K562 (cell line): ENCODE results near the gene C1QTNF5. TPM values are rescaled to one million over a fixed set of nuclear protein-coding genes. Genes with fewer than 3 reads are reported as not detected.

Experiments
- BRF2 ChIP-seq: IDR thresholded peaks from 3 replicates; pipeline ENCODE4 v1.6.1; 2011; ENCODE audit warnings: borderline replicate concordance, mild to moderate bottlenecking; ENCODE audit not compliant: insufficient read length, insufficient read depth
- CCAR2 ChIP-seq: fragments of 200-400 bp; formaldehyde crosslinking; IDR thresholded peaks from 2 replicates; pipeline ENCODE4 v1.6.1; 2017; ENCODE audit warnings: mild to moderate bottlenecking, low read depth, low read length
- CTCFL ChIP-seq: IDR thresholded peaks from 2 replicates; pipeline ENCODE4 v1.6.1; 2011; ENCODE audit warnings: borderline replicate concordance, low read depth, mild to moderate bottlenecking, moderate library complexity, low read length; ENCODE audit not compliant: insufficient read depth, poor library complexity, severe bottlenecking
- DLX4 ChIP-seq: fragments of 250-450 bp; sonication (Bioruptor Pico); IDR thresholded peaks from 2 replicates; pipeline ENCODE4 v1.6.1; 2021; ENCODE audit warnings: mild to moderate bottlenecking
- ERF ChIP-seq: fragments of 450-650 bp; formaldehyde crosslinking; IDR thresholded peaks from 2 replicates; pipeline ENCODE4 v1.4.0; 2020; ENCODE audit warnings: mild to moderate bottlenecking, mixed read lengths
- ETV5 ChIP-seq: sonication (generic); formaldehyde crosslinking; IDR thresholded peaks from 2 replicates; pipeline ENCODE4 v1.4.0; 2020; ENCODE audit warnings: low read depth, mild to moderate bottlenecking, missing genetic modification reagents
- KAT8 ChIP-seq: fragments of 450-650 bp; IDR thresholded peaks from 2 replicates; pipeline ENCODE4 v1.6.1; 2016; ENCODE audit warnings: low read depth, mild to moderate bottlenecking
- MCM7 ChIP-seq, 2 experiments: fragments of 450-650 bp; IDR thresholded peaks; 2 replicates each; pipeline ENCODE4 v1.6.1; 2016 to 2018
- NELFE ChIP-seq: IDR thresholded peaks from 2 replicates; pipeline ENCODE4 v1.6.1; 2011; ENCODE audit warnings: mild to moderate bottlenecking; ENCODE audit not compliant: insufficient read depth, insufficient read length
- PHB2 ChIP-seq: fragments of 450-650 bp; IDR thresholded peaks from 2 replicates; pipeline ENCODE4 v1.6.1; 2017; ENCODE audit warnings: low read depth
- RBBP5 ChIP-seq: fragments of 200-600 bp; sonication (generic); IDR thresholded peaks from 2 replicates; pipeline ENCODE4 v1.6.1; 2012; ENCODE audit warnings: borderline replicate concordance, mild to moderate bottlenecking, low read length, control low read depth, inconsistent platforms; ENCODE audit not compliant: insufficient read depth, poor library complexity, severe bottlenecking
- RBFOX2 ChIP-seq: fragments of 200-400 bp; formaldehyde crosslinking; IDR thresholded peaks from 2 replicates; pipeline ENCODE4 v1.6.1; 2017; ENCODE audit warnings: low read depth, mild to moderate bottlenecking, low read length, moderate library complexity
- SIN3B ChIP-seq: fragments of 450-650 bp; IDR thresholded peaks from 2 replicates; pipeline ENCODE4 v1.6.1; 2017; ENCODE audit warnings: low read depth, mild to moderate bottlenecking, moderate library complexity
- TBP ChIP-seq: optimal IDR thresholded peaks from 2 replicates; pipeline ENCODE3; 2011; ENCODE audit warnings: low read depth, low read length, improper control_type of control experiment
- XRCC4 ChIP-seq: IDR thresholded peaks from one replicate; pipeline ENCODE4 v1.6.1; 2011; ENCODE audit not compliant: insufficient read depth, insufficient read length; ENCODE audit errors: extremely low read depth
- ZNF324 ChIP-seq: fragments of 250-450 bp; sonication (Bioruptor Pico); IDR thresholded peaks from 2 replicates; pipeline ENCODE4 v1.4.0; 2020; ENCODE audit warnings: mild to moderate bottlenecking
- ZNF354B ChIP-seq: fragments of 250-450 bp; sonication (Bioruptor Pico); IDR thresholded peaks from 2 replicates; pipeline ENCODE4 v1.4.0; 2020
- polyA plus RNA-seq, 8 experiments: library from polyadenylated mRNA; depleted of rRNA in 4 of 8; stranded (reverse) in 5 of 8; unstranded in 3 of 8; fragments of >200 nt; fragmentation: Nextera tagmentation in 2 of 8; fragmentation: Illumina TruSeq in 1 of 8; extraction: Ambion mirVana in 2 of 8; extraction: Trizol in 1 of 8; gene quantifications; 2 replicates each; pipeline versions ENCODE4 v1.2.1 to v1.2.3, GENCODE V29; 2011 to 2014; ENCODE audit warnings: inconsistent platforms in 1 of 8, missing spikeins in 1 of 8
- total RNA-seq, 7 experiments: library from RNA; depleted of rRNA in 6 of 7; stranded (reverse); fragments of >200 nt in 6 of 7; fragmentation: Illumina TruSeq in 2 of 7; extraction: Trizol in 2 of 7; gene quantifications; 2 replicates each; pipeline versions ENCODE4 v1.2.1 to v1.2.3, GENCODE V29; 2011 to 2021; ENCODE audit warnings: low replicate concordance in 1 of 7
- TF ChIP-seq, protein P1 (sequence below): fragments of 450-650 bp; formaldehyde crosslinking; IDR thresholded peaks from 2 replicates; pipeline ENCODE4 v1.4.0; 2020; ENCODE audit warnings: mild to moderate bottlenecking, moderate library complexity
- TF ChIP-seq, protein P2 (sequence below), 2 experiments: IDR thresholded peaks; 2 replicates each; pipeline ENCODE4 v1.6.1; 2011; ENCODE audit warnings: borderline replicate concordance in 1 of 2, control low read depth in 1 of 2, low read depth in 1 of 2, low read length in 1 of 2, mild to moderate bottlenecking in 1 of 2, mixed read lengths in 1 of 2, moderate library complexity in 1 of 2; ENCODE audit not compliant: insufficient read depth in 1 of 2, insufficient read length in 1 of 2, poor library complexity in 1 of 2, severe bottlenecking in 1 of 2; ENCODE audit errors: extremely low read depth in 1 of 2
- TF ChIP-seq, protein P3 (sequence below): fragments of 450-650 bp; IDR thresholded peaks from 2 replicates; pipeline ENCODE4 v1.6.1; 2016

The C1QTNF5 gene
- total and polyA plus RNA-seq, 9 of the 15 experiments (the other 6 are each of a cell fraction or from before 2014, with no cell fraction given), result 0.07 to 0.76 (median 0.24) TPM; not detected in 1

- TF ChIP-seq, protein P1, sequence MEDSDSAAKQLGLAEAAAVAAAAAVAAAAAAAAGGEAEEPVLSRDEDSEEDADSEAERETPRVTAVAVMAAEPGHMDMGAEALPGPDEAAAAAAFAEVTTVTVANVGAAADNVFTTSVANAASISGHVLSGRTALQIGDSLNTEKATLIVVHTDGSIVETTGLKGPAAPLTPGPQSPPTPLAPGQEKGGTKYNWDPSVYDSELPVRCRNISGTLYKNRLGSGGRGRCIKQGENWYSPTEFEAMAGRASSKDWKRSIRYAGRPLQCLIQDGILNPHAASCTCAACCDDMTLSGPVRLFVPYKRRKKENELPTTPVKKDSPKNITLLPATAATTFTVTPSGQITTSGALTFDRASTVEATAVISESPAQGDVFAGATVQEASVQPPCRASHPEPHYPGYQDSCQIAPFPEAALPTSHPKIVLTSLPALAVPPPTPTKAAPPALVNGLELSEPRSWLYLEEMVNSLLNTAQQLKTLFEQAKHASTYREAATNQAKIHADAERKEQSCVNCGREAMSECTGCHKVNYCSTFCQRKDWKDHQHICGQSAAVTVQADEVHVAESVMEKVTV (CRISPR knock-in tag), result peak; percentile 81
- no peak for TF ChIP-seq TBP
- TF ChIP-seq ERF (CRISPR knock-in tag), result no peak
- TF ChIP-seq ZNF324 (CRISPR knock-in tag), result no peak
- TF ChIP-seq CCAR2, result no peak
- TF ChIP-seq RBBP5, result peak; percentile 20
- TF ChIP-seq RBFOX2, result peak; percentile 52; the same call in 1 of the 2 replicates
- TF ChIP-seq BRF2, result no peak
- TF ChIP-seq, protein P2, sequence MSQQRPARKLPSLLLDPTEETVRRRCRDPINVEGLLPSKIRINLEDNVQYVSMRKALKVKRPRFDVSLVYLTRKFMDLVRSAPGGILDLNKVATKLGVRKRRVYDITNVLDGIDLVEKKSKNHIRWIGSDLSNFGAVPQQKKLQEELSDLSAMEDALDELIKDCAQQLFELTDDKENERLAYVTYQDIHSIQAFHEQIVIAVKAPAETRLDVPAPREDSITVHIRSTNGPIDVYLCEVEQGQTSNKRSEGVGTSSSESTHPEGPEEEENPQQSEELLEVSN (IDR thresholded peaks at IDR 0.05; ENCODE audit: borderline replicate concordance in 1 of 2, extremely low read depth in 1 of 2, insufficient read depth in 1 of 2, insufficient read length in 1 of 2, low read depth in 1 of 2, low read length in 1 of 2, poor library complexity in 1 of 2, severe bottlenecking in 1 of 2), result peak in 1 of 2 experiments; percentile 76
- TF ChIP-seq SIN3B, result no peak
- no peak for TF ChIP-seq NELFE
- TF ChIP-seq KAT8, result no peak
- TF ChIP-seq DLX4 (CRISPR knock-in tag), result no peak
- no peak; the same call in 1 of the 2 replicates for TF ChIP-seq PHB2
- no peak for TF ChIP-seq ETV5 (CRISPR knock-in tag)
- TF ChIP-seq MCM7 (IDR thresholded peaks at IDR 0.05), result no peak
- TF ChIP-seq ZNF354B (CRISPR knock-in tag), result no peak
- TF ChIP-seq XRCC4, result no peak
- peak; percentile 61 for TF ChIP-seq CTCFL
- TF ChIP-seq, protein P3, sequence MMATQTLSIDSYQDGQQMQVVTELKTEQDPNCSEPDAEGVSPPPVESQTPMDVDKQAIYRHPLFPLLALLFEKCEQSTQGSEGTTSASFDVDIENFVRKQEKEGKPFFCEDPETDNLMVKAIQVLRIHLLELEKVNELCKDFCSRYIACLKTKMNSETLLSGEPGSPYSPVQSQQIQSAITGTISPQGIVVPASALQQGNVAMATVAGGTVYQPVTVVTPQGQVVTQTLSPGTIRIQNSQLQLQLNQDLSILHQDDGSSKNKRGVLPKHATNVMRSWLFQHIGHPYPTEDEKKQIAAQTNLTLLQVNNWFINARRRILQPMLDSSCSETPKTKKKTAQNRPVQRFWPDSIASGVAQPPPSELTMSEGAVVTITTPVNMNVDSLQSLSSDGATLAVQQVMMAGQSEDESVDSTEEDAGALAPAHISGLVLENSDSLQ, result no peak
Measured at GRCh38 chr11:119356349-119357031, 15.8 kb upstream of the C1QTNF5 start (continued).
